Measurements from ENCODE around the gene MED12. TPM values are rescaled to one million over a fixed set of nuclear protein-coding genes. Genes with fewer than 3 reads are reported as not detected.
"Not testable (repeated sequence)": the region's sequence is repeated elsewhere in the genome, so short reads cannot be mapped to it uniquely, and the experiment has no call there.

Gene MED12
- total and polyA plus RNA-seq, 2 donors: 17.7 to 36.6 TPM

GRCh38 chrX:71178908-71179307 is 60.5 kb downstream of the MED12 start:
- 1% methylated on average over 4 of the region's 4 CpGs for WGBS
- Histone ChIP-seq H3K4me3 (ENCODE audit: low read depth, low read length) (no peak overlapping the region), H3K27ac (ENCODE audit: low read depth) (no peak overlapping the region), H3K36me3 (ENCODE audit: insufficient read depth) (no peaks in the 10 kb centered on the region), H3K4me1 (ENCODE audit: insufficient read depth) (no peaks in the 10 kb centered on the region)
- no peak for DNase-seq (ENCODE audit: extremely low spot score)

- not testable (repeated sequence) for H3K27ac ChIP-seq (ENCODE audit: low read depth); H3K4me3 ChIP-seq (ENCODE audit: low read depth, low read length); H3K4me1 ChIP-seq (ENCODE audit: insufficient read depth); DNase-seq (ENCODE audit: extremely low spot score); H3K36me3 ChIP-seq (ENCODE audit: insufficient read depth)
- WGBS: 75% methylated on average over 9 of the region's 9 CpGs
Measured at GRCh38 chrX:71180579-71181265, 62.3 kb downstream of the MED12 start.

DNA sequence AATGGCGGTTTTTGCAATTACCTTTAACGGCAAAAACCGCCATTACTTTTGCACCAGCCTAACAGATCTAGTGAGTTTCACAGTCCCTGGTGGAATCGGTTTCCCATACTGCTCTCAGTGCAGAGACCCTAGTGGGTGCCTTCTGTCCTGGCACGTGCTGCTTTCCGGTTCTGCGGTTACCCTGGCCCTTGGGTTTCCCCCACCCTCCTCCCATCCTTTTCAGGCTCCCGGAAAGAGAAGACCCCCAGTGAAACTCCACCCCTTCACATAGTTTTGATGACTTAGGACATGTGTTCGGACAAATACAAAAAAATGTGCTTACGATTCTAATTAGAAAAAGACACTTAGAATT is 63.1 kb downstream of the MED12 start:
- H3K27ac ChIP-seq (ENCODE audit: low read depth): no peak overlapping the region
- no peak for DNase-seq (ENCODE audit: extremely low spot score)
- whole genome bisulfite sequencing: 5% methylated on average over 10 of the region's 10 CpGs

DNA sequence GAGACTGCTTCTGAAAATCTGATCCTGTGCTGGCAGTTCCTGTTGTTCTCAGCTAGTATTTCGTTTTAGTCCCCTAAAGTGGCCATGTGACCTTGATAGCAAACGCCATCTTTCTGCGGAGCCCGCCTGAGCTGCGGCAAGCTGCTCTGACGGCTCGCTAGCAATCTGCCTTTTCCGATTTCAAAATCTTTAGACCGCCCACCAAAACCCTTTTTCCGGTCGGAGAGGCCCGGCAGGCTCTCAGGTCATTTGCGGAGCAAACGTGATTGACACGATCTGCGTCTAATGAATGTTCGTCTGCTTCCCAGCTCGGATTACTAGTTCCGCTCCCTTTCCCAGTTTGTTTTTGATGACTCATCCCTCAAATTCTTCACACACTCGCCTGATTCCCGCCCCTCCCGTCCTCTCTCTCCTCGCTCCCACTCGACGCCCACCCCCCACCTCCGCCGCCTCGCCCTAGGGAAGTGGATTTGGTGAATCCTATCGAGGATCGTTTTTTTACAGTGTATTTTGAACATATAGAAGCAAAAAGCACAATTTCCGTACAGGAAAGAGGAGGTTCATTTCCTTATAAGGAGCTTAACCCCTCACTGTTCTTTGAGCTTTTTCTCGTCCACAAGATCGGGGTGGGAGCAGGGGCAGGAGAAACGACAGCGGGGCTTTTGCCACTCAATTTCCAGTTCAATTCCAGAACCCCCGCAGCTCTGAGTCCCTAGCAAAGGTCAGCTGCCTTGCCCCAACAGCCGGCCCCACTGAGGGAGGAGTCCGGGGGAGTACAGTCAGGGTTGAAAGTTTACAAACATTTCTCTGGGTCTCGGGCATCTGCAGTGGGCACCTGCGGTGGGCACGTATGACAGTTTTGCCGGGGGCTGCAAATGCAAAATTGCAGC is 63.8 kb downstream of the MED12 start:
- no peaks in the 10 kb centered on the region for H3K36me3 ChIP-seq (ENCODE audit: insufficient read depth)
- WGBS: under 1% methylated on average over 42 of the region's 42 CpGs
- DNase-seq (ENCODE audit: extremely low spot score): peak; percentile 93
- peak overlapping the region; percentile 42 for H3K4me3 ChIP-seq (ENCODE audit: low read depth, low read length)
- H3K27ac ChIP-seq (ENCODE audit: low read depth): peak overlapping the region; percentile 38
- H3K4me1 ChIP-seq (ENCODE audit: insufficient read depth): no peaks in the 10 kb centered on the region

More for the DNA sequence above, 63.1 kb downstream of the MED12 start:
- H3K36me3 ChIP-seq (ENCODE audit: insufficient read depth): no peaks in the 10 kb centered on the region
- no peaks in the 10 kb centered on the region for H3K4me1 ChIP-seq (ENCODE audit: insufficient read depth)
- H3K4me3 ChIP-seq (ENCODE audit: low read depth, low read length): peak overlapping the region; percentile 33

DNA sequence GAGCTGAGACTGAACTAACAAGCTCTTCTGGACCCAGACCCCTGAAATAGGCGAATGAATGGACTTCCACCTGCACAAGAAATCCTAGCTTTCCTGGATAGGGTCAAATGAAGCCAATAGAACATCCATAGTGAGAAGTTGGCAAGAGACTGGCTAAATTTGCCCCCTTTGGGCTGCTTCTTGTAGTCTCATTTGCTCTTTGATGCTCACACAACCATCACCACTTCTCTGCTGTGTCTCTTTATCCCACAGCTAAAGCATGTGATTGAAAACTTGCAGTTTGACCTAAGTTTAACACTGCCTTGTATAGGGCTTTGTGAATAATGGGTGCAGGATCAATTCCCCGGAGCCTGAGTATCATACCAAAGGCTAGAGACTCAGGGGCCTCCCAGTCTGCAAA is 64.5 kb downstream of the MED12 start:
- no peaks in the 10 kb centered on the region for H3K4me1 ChIP-seq (ENCODE audit: insufficient read depth)
- H3K4me3 ChIP-seq (ENCODE audit: low read depth, low read length): no peak overlapping the region
- H3K36me3 ChIP-seq (ENCODE audit: insufficient read depth): no peaks in the 10 kb centered on the region
- 25% methylated on average over 2 of the region's 2 CpGs for WGBS
- DNase-seq (ENCODE audit: extremely low spot score): no peak
- H3K27ac ChIP-seq (ENCODE audit: low read depth): no peak overlapping the region

- Histone ChIP-seq H3K4me1 (ENCODE audit: insufficient read depth) (no peaks in the 10 kb centered on the region), H3K27ac (ENCODE audit: low read depth) (no peak overlapping the region), H3K4me3 (ENCODE audit: low read depth, low read length) (no peak overlapping the region), H3K36me3 (ENCODE audit: insufficient read depth) (no peaks in the 10 kb centered on the region)
- WGBS: 34% methylated on average over 6 of the region's 6 CpGs
- DNase-seq (ENCODE audit: extremely low spot score): no peak
Measured at GRCh38 chrX:71183341-71183740, 64.9 kb downstream of the MED12 start.

GRCh38 chrX:71184092-71184491 is 65.7 kb downstream of the MED12 start:
- no peak for DNase-seq (ENCODE audit: extremely low spot score)
- no peaks in the 10 kb centered on the region for H3K4me1 ChIP-seq (ENCODE audit: insufficient read depth)
- H3K36me3 ChIP-seq (ENCODE audit: insufficient read depth): no peaks in the 10 kb centered on the region
- H3K27ac ChIP-seq (ENCODE audit: low read depth): no peak overlapping the region
- 41% methylated on average over 5 of the region's 5 CpGs for WGBS
- H3K4me3 ChIP-seq (ENCODE audit: low read depth, low read length): no peak overlapping the region

GRCh38 chrX:71184803-71185495 is 66.6 kb downstream of the MED12 start:
- H3K4me1 ChIP-seq (ENCODE audit: insufficient read depth): no peaks in the 10 kb centered on the region
- WGBS: 87% methylated on average over 4 of the region's 4 CpGs
- H3K4me3 ChIP-seq (ENCODE audit: low read depth, low read length): no peak overlapping the region
- H3K36me3 ChIP-seq (ENCODE audit: insufficient read depth): no peaks in the 10 kb centered on the region
- DNase-seq (ENCODE audit: extremely low spot score): no peak
- no peak overlapping the region for H3K27ac ChIP-seq (ENCODE audit: low read depth)

DNA sequence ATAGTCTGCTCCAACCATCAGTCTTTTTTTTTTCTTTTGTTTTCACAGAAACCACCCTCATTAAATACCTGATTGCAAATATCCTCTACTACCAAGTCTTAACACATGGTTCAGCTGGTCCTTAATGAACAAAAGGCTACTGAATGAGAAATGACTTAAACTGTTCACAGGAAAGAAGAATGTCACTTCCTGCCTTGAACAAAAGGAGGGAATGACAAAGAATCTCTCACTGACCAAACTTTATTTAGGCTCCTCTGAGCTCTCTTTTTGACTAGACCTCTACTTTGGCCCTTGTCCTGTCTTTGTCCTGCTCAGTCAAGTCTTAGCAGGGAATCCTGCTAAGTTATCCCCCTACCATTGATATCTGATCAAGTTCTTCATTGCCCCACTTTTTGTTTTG is 72.9 kb downstream of the MED12 start:
- Histone ChIP-seq H3K4me1 (ENCODE audit: insufficient read depth) (no peaks in the 10 kb centered on the region), H3K27ac (ENCODE audit: low read depth) (no peak overlapping the region), H3K36me3 (ENCODE audit: insufficient read depth) (no peaks in the 10 kb centered on the region), H3K4me3 (ENCODE audit: low read depth, low read length) (no peak overlapping the region)
- DNase-seq (ENCODE audit: extremely low spot score): no peak

Small RNA genes lying within 50 kb of the gene (small RNA-seq; reads per million reads assigned to genes)
- not detected for gene CXorf65

Other genes starting within 250 kb of the MED12 start
- not detected for gene TEX11, start 209.9 kb upstream of the MED12 start, total RNA-seq
- 0.06 TPM for gene TEX11, start 209.9 kb upstream of the MED12 start, polyA plus RNA-seq
- 2.2 TPM for gene SLC7A3, start 187.5 kb upstream of the MED12 start, total RNA-seq
- 2.5 TPM for gene SLC7A3, start 187.5 kb upstream of the MED12 start, polyA plus RNA-seq
- 45.8 TPM for gene SNX12, start 50.3 kb upstream of the MED12 start, total RNA-seq
- gene SNX12, start 50.3 kb upstream of the MED12 start, polyA plus RNA-seq: 54.8 TPM
- gene FOXO4, start 22.7 kb upstream of the MED12 start, total RNA-seq: 9.4 TPM
- 29.7 TPM for gene FOXO4, start 22.7 kb upstream of the MED12 start, polyA plus RNA-seq
- gene CXorf65, start 11.9 kb upstream of the MED12 start, total RNA-seq: not detected
- gene CXorf65, start 11.9 kb upstream of the MED12 start, polyA plus RNA-seq: not detected
- gene IL2RG, start 7.0 kb upstream of the MED12 start, total RNA-seq: 1.2 TPM
- 3.2 TPM for gene IL2RG, start 7.0 kb upstream of the MED12 start, polyA plus RNA-seq
- 3.1 TPM for gene NLGN3, start 26.2 kb downstream of the MED12 start, total RNA-seq
- gene NLGN3, start 26.2 kb downstream of the MED12 start, polyA plus RNA-seq: 1.8 TPM
- 0.79 TPM for gene GJB1, start 104.6 kb downstream of the MED12 start, total RNA-seq
- 0.34 TPM for gene GJB1, start 104.6 kb downstream of the MED12 start, polyA plus RNA-seq
- gene ZMYM3, start 135.5 kb downstream of the MED12 start, total RNA-seq: 16.9 TPM
- 15.9 TPM for gene ZMYM3, start 135.5 kb downstream of the MED12 start, polyA plus RNA-seq
- 261 TPM for gene NONO, start 165.0 kb downstream of the MED12 start, total RNA-seq
- 179 TPM for gene NONO, start 165.0 kb downstream of the MED12 start, polyA plus RNA-seq
- gene ITGB1BP2, start 183.2 kb downstream of the MED12 start, total RNA-seq: 19.6 TPM
- 11.1 TPM for gene ITGB1BP2, start 183.2 kb downstream of the MED12 start, polyA plus RNA-seq
- 54.1 TPM for gene TAF1, start 247.8 kb downstream of the MED12 start, total RNA-seq
- 21.4 TPM for gene TAF1, start 247.8 kb downstream of the MED12 start, polyA plus RNA-seq

Measured in urinary bladder (tissue), 4 donors.